D721Med (cell line): ENCODE data around the gene HERC2.

ENCODE experiments used
- DNase-seq: peaks from one replicate; pipeline ENCODE4 v3.0.0; 2011; ENCODE audit warnings: low spot score; ENCODE audit not compliant: insufficient read length
- FAIRE-seq: peaks from 2 replicates; lab custom pipeline; 2011; peaks lifted over from hg19 to GRCh38; lab: Jason Lieb, UNC
- CTCF ChIP-seq: IDR thresholded peaks from 2 replicates; pipeline ENCODE4 v1.5.1; 2012; ENCODE audit warnings: mild to moderate bottlenecking, control low read depth; ENCODE audit not compliant: insufficient read depth; ENCODE audit errors: missing control alignments

HERC2 gene

GRCh38 chr15:28081594-28081993 is 240.4 kb downstream of the HERC2 start:
- FAIRE-seq (no peak), DNase-seq (no peak)
- no peak for TF ChIP-seq CTCF

GRCh38 chr15:28080386-28080785 is 241.6 kb downstream of the HERC2 start:
- DNase-seq (no peak), FAIRE-seq (no peak)
- TF ChIP-seq CTCF: no peak

- FAIRE-seq (no peak), DNase-seq (no peak)
- TF ChIP-seq CTCF: no peak
Observed at GRCh38 chr15:28079313-28079969, 242.5 kb downstream of the HERC2 start.

- DNase-seq: no peak
- no peak for TF ChIP-seq CTCF
- FAIRE-seq: no peak
Observed at GRCh38 chr15:28078191-28078719, 243.7 kb downstream of the HERC2 start.

GRCh38 chr15:28075573-28075972 is 246.4 kb downstream of the HERC2 start:
- DNase-seq (no peak), FAIRE-seq (no peak)
- no peak for TF ChIP-seq CTCF

- no peak for TF ChIP-seq CTCF
- FAIRE-seq (no peak), DNase-seq (no peak)
Observed at GRCh38 chr15:28068930-28069329, 253.0 kb downstream of the HERC2 start.

GRCh38 chr15:28066231-28066630 is 255.7 kb downstream of the HERC2 start:
- FAIRE-seq: no peak
- TF ChIP-seq CTCF: no peak
- DNase-seq: no peak
